Nephron (organoid): ENCODE data around the gene JAZF1.

ENCODE experiments used
- H3K27ac Mint-ChIP-seq, 3 experiments: 2 replicates each; pipeline ENCODE4 v1.8.0; 2020; ENCODE audit warnings: mixed read lengths in 3 of 3, mild to moderate bottlenecking in 2 of 3, moderate library complexity in 1 of 3
- H3K27me3 Mint-ChIP-seq: 2 replicates; pipeline ENCODE4 v1.8.0; 2021; ENCODE audit warnings: low read depth, mild to moderate bottlenecking, moderate library complexity, mixed read lengths
- H3K36me3 Mint-ChIP-seq: 2 replicates; pipeline ENCODE4 v1.8.0; 2020; ENCODE audit warnings: low read depth, mixed read lengths
- H3K4me1 Mint-ChIP-seq: 2 replicates; pipeline ENCODE4 v1.8.0; 2020; ENCODE audit warnings: mixed read lengths
- H3K4me3 Mint-ChIP-seq, 3 experiments: 2 replicates each; pipeline ENCODE4 v1.8.0; 2020; ENCODE audit warnings: mild to moderate bottlenecking in 3 of 3, mixed read lengths in 3 of 3, moderate library complexity in 2 of 3
- H3K9me3 Mint-ChIP-seq: 2 replicates; pipeline ENCODE4 v1.8.0; 2020; ENCODE audit warnings: mixed read lengths
- TF ChIP-seq, protein P1 (sequence below), 3 experiments: fragments of 200-600 bp; sonication (generic); IDR thresholded peaks; one replicate each; pipeline ENCODE4 v1.5.0; 2021; ENCODE audit warnings: antibody characterized with exemption in 3 of 3; ENCODE audit not compliant: unreplicated experiment in 3 of 3

Gene JAZF1

DNA sequence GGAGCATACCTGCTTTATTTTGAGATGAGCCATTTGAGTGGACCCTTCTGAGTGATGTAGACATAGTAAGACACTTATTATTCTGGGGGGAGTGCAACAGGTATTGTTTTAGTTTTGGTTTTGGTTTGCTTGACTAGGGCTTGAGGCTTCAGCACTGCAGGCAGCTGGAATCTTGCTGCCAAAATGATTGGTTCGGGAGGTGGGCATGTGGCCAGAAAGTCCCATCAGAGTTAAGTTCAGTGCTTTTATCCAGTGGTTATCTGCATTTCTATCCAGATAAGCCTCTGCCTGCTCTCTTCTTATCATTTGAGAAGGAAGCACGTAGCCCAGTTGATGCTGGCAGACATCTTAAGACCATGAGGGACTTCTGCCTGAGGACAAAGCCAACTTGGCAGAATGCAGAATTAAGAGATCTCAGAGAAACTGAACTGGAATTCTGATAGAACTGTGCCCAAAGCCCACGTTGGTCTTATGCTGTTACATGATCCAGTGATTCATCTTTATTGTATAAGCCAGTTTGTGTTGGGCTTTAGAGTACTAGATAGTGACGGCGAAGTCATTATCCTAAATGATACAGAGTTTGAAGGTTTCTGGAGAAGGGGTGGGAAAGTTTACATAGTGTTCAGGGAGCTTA lies 9.6 kb upstream of the JAZF1 start:
- Mint-ChIP-seq H3K4me1 (peaks cover 7% of the 10 kb centered on the region), H3K36me3 (no peaks in the 10 kb centered on the region), H3K9me3 (no peaks in the 10 kb centered on the region), H3K27ac (no peak overlapping the region), H3K27me3 (peaks cover 20% of the 10 kb centered on the region), H3K4me3 (no peak overlapping the region)
- TF ChIP-seq, protein P1, sequence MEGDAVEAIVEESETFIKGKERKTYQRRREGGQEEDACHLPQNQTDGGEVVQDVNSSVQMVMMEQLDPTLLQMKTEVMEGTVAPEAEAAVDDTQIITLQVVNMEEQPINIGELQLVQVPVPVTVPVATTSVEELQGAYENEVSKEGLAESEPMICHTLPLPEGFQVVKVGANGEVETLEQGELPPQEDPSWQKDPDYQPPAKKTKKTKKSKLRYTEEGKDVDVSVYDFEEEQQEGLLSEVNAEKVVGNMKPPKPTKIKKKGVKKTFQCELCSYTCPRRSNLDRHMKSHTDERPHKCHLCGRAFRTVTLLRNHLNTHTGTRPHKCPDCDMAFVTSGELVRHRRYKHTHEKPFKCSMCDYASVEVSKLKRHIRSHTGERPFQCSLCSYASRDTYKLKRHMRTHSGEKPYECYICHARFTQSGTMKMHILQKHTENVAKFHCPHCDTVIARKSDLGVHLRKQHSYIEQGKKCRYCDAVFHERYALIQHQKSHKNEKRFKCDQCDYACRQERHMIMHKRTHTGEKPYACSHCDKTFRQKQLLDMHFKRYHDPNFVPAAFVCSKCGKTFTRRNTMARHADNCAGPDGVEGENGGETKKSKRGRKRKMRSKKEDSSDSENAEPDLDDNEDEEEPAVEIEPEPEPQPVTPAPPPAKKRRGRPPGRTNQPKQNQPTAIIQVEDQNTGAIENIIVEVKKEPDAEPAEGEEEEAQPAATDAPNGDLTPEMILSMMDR (IDR thresholded peaks at IDR 0.05; ENCODE audit: unreplicated experiment in 3 of 3), result no peak

DNA sequence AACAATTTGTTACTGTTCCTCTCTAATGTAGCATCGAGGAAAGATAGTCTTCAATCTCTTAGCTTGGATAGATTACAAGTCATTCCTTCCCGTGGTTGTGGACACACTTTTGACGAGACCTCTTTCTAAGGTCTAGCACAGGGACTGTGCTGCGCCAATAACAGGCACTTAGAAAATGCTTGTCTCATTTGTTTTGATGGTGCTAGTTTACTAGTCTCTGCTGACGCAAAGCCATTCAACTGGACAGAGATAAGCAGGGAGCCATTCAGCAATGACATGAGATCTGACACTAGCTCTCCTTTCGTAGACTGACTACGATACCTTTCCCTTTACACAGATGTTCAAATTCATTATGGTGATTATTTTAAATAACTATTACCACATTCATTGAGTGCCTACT lies 6.4 kb upstream of the JAZF1 start:
- no peak overlapping the region for H3K27ac Mint-ChIP-seq
- no peak overlapping the region for H3K4me3 Mint-ChIP-seq
- peaks cover 28% of the 10 kb centered on the region for H3K27me3 Mint-ChIP-seq
- no peaks in the 10 kb centered on the region for H3K9me3 Mint-ChIP-seq
- TF ChIP-seq, protein P1 (IDR thresholded peaks at IDR 0.05; ENCODE audit: unreplicated experiment in 3 of 3), result no peak
- H3K4me1 Mint-ChIP-seq, result peaks cover 20% of the 10 kb centered on the region
- no peaks in the 10 kb centered on the region for H3K36me3 Mint-ChIP-seq

DNA sequence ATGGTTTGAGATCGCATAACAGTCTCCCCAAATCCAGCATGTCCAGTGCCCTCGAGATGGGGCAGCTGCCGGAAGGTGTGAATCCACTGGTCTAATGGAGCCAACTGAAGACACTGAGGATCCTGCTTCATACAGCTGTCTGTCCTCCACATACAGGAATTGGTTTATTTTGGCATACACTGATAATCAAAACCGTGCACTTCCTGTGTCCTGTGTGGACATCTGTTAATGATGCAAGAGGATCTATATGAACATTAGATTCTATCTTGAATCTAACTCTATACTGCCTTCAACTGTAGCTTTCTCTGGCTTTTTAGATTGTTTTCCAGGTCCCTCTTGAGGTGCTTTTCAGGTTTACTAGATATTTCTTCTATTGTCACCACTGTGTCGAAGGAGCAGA lies 3.0 kb upstream of the JAZF1 start:
- H3K27me3 Mint-ChIP-seq, result peaks cover 29% of the 10 kb centered on the region
- TF ChIP-seq, protein P1 (IDR thresholded peaks at IDR 0.05; ENCODE audit: unreplicated experiment in 3 of 3), result no peak
- no peaks in the 10 kb centered on the region for H3K9me3 Mint-ChIP-seq
- peak overlapping the region in 2 of 3 experiments; percentile 0 to 13 for H3K4me3 Mint-ChIP-seq
- H3K36me3 Mint-ChIP-seq, result no peaks in the 10 kb centered on the region
- peaks cover 28% of the 10 kb centered on the region for H3K4me1 Mint-ChIP-seq
- H3K27ac Mint-ChIP-seq, result no peak overlapping the region

DNA sequence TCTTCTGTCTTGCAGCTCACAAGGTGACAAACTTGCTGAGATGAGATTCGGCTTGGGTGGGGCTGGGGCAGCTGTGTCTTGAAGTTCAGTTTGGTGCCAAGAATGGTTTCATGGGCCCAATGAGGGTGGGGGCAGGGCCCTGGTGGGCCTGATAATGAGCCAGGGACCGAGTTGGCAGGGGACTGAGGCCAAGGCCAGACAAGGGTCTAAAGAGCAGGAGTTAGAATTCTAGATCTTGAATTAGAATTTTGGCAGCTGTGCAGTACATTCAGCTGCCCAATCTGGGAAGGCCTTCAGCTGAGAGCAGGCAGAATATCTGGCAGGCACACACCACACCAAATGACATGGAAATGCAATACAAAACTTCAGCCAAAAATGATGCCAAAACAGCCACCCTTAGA lies 1.5 kb upstream of the JAZF1 start:
- Mint-ChIP-seq H3K4me3 (peak overlapping the region; percentile 93 to 95 (median 94)), H3K27ac (peak overlapping the region in 1 of 3 experiments; percentile 8), H3K36me3 (no peaks in the 10 kb centered on the region), H3K4me1 (peaks cover 31% of the 10 kb centered on the region), H3K27me3 (peaks cover 29% of the 10 kb centered on the region), H3K9me3 (no peaks in the 10 kb centered on the region)
- TF ChIP-seq, protein P1 (IDR thresholded peaks at IDR 0.05; ENCODE audit: unreplicated experiment in 3 of 3), result no peak

DNA sequence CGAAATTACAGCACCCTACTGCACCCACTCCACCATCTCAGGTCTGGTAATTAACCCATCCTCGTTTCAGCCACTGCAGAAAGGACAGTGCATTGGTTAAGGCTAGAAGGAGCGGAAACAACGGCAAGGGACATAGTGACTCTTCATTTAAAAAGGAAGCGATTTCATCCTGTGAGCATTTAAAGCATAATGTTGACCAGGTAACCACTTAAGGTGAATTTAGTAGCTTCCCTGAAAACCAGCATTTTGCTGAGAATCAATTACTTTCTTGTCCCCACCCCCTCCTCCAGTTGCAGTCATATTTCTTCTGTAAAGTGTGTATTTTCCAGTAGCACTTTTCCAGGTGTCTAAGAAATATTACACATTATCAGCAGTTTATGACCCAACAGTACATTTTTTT lies 821 bp upstream of the JAZF1 start:
- peak overlapping the region; percentile 93 to 95 (median 94) for H3K4me3 Mint-ChIP-seq
- peak overlapping the region; percentile 47 to 90 (median 84) for H3K27ac Mint-ChIP-seq
- H3K4me1 Mint-ChIP-seq, result peaks cover 37% of the 10 kb centered on the region
- no peaks in the 10 kb centered on the region for H3K36me3 Mint-ChIP-seq
- H3K27me3 Mint-ChIP-seq, result peaks cover 26% of the 10 kb centered on the region
- H3K9me3 Mint-ChIP-seq, result no peaks in the 10 kb centered on the region
- TF ChIP-seq, protein P1 (IDR thresholded peaks at IDR 0.05; ENCODE audit: unreplicated experiment in 3 of 3), result no peak

DNA sequence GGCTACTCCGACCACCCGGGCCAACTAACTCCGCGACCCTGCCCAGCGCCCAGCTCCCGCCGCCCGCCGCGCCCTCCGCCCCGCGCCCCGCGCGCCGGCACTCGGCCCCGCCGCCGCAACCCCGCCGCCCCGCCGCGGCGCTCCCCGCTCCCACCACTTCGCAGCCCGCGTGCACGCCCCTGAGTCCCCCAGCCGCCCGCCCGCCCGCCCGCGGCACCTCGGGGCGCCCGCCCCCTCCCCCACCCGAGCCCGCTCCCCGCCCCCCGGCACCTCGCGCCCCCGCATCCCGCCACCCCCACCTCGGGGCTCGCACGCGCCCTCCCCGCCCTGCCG lies 598 bp downstream of the JAZF1 start:
- TF ChIP-seq, protein P1 (IDR thresholded peaks at IDR 0.05; ENCODE audit: unreplicated experiment in 3 of 3), result no peak
- Mint-ChIP-seq H3K27me3 (peaks cover 27% of the 10 kb centered on the region), H3K36me3 (no peaks in the 10 kb centered on the region), H3K9me3 (no peaks in the 10 kb centered on the region), H3K27ac (no peak overlapping the region), H3K4me1 (peaks cover 41% of the 10 kb centered on the region), H3K4me3 (no peak overlapping the region)
